ENCODE measurements around the gene VPS72. TPM values are rescaled to one million over a fixed set of nuclear protein-coding genes. Genes with fewer than 3 reads are reported as not detected.

The VPS72 gene
- total RNA-seq, 4 donors from 2014 or later: 62.2 to 95.8 (median 68.9) TPM

GRCh38 chr1:151166505-151166956, 23.5 kb downstream of the VPS72 start:
- Histone ChIP-seq H3K9me3 (no peaks in the 10 kb centered on the region), H3K36me3 (peaks cover 0 to 19% of the 10 kb centered on the region in 2 donors), H3K4me3 (peak overlapping the region; percentile 82 to 97 (median 84)), H3K4me1 (peaks cover 56 to 59% of the 10 kb centered on the region in 2 donors), H3K27ac (peak overlapping the region; percentile 91 to 99 (median 91)), H3K27me3 (no peaks in the 10 kb centered on the region)
- TF ChIP-seq POLR2A (IDR thresholded peaks at IDR 0.05): no peak
- no peak for TF ChIP-seq CTCF (IDR thresholded peaks at IDR 0.05 in 4 of 5, conservative IDR thresholded peaks at IDR 0.05 in 1 of 5)
- intact Hi-C loops (cut with DNase I; ENCODE audit: low total_unique reads): loop anchor here (1.0 kb wide), 1 partner anchor 24 kb away; the partner anchor contains the start of gene VPS72
- DNase-seq: peak in 1 of 2 donors; percentile 25
- peak in 1 of 2 donors; percentile 1 for ATAC-seq
- in situ Hi-C loops (cut with MboI; ENCODE audit: low sequenced_read_pairs in 4 of 4): no loop called here

- no peaks in the 10 kb centered on the region for H3K27me3 ChIP-seq
- ATAC-seq: peak; percentile 81 to 85
- H3K36me3 ChIP-seq: peaks cover 0 to 18% of the 10 kb centered on the region in 2 donors
- H3K4me3 ChIP-seq: peak within 1 kb of the TSS; percentile 82 to 97 (median 84)
- TF ChIP-seq POLR2A (IDR thresholded peaks at IDR 0.05): peak; percentile 43 to 63
- TF ChIP-seq CTCF (IDR thresholded peaks at IDR 0.05 in 4 of 5, conservative IDR thresholded peaks at IDR 0.05 in 1 of 5): peak in 3 of 5 experiments; percentile 11 to 69 (median 51)
- peak; percentile 97 to 98 for DNase-seq
- H3K27ac ChIP-seq: peak within 1 kb of the TSS; percentile 91 to 99 (median 91)
- intact Hi-C loops (cut with DNase I; ENCODE audit: low total_unique reads): loop anchor here (1.0 to 2.0 kb wide), 3 partner anchors 20 to 95 kb away; partner anchors contain the start of genes GABPB2, SEMA6C and VPS72
- in situ Hi-C loops (cut with MboI; ENCODE audit: low sequenced_read_pairs in 4 of 4): no loop called here
- H3K9me3 ChIP-seq: no peaks in the 10 kb centered on the region
- H3K4me1 ChIP-seq: peaks cover 50 to 54% of the 10 kb centered on the region in 2 donors
These were observed 24.1 kb downstream of the VPS72 start, which contains the start of the genes LYSMD1 and SCNM1 for GRCh38 chr1:151165738-151166504. Gene LYSMD1, minus strand, starts transcription at chr1:151165902. Its CDS starts 644 bp downstream, at chr1:151165258. Gene SCNM1, plus strand, starts transcription at chr1:151166144. Its CDS starts 9 bp downstream, at chr1:151166153.

- Histone ChIP-seq H3K27me3 (no peaks in the 10 kb centered on the region), H3K9me3 (no peaks in the 10 kb centered on the region), H3K4me3 (peak overlapping the region; percentile 82 to 97 (median 84)), H3K36me3 (peaks cover 0 to 17% of the 10 kb centered on the region in 2 donors), H3K4me1 (peaks cover 48 to 54% of the 10 kb centered on the region in 2 donors), H3K27ac (peak overlapping the region; percentile 91 to 99 (median 91))
- TF ChIP-seq CTCF (IDR thresholded peaks at IDR 0.05 in 4 of 5, conservative IDR thresholded peaks at IDR 0.05 in 1 of 5) (no peak), POLR2A (IDR thresholded peaks at IDR 0.05) (no peak)
- intact Hi-C loops (cut with DNase I; ENCODE audit: low total_unique reads): loop anchor here (1.0 to 2.0 kb wide), 2 partner anchors 19 to 95 kb away; partner anchors contain the start of genes GABPB2 and SEMA6C
- DNase-seq (peak; percentile 45 to 51), ATAC-seq (peak; percentile 5 to 28)
- in situ Hi-C loops (cut with MboI; ENCODE audit: low sequenced_read_pairs in 4 of 4): no loop called here
These were observed 24.7 kb downstream of the VPS72 start for GRCh38 chr1:151165281-151165737.

GRCh38 chr1:151164732-151165280, 25.2 kb downstream of the VPS72 start:
- DNase-seq (no peak), ATAC-seq (peak; percentile 1 to 2)
- H3K4me3 ChIP-seq: peak overlapping the region; percentile 82 to 97 (median 84)
- peak overlapping the region; percentile 91 to 99 (median 91) for H3K27ac ChIP-seq
- peaks cover 45 to 50% of the 10 kb centered on the region in 2 donors for H3K4me1 ChIP-seq
- no peak for TF ChIP-seq POLR2A (IDR thresholded peaks at IDR 0.05)
- no peak for TF ChIP-seq CTCF (IDR thresholded peaks at IDR 0.05 in 4 of 5, conservative IDR thresholded peaks at IDR 0.05 in 1 of 5)
- intact Hi-C loops (cut with DNase I; ENCODE audit: low total_unique reads): loop anchor here (1.0 to 2.0 kb wide), 2 partner anchors 19 to 94 kb away; partner anchors contain the start of genes GABPB2 and SEMA6C
- H3K36me3 ChIP-seq: peaks cover 0 to 17% of the 10 kb centered on the region in 2 donors
- no peaks in the 10 kb centered on the region for H3K27me3 ChIP-seq
- H3K9me3 ChIP-seq: no peaks in the 10 kb centered on the region
- in situ Hi-C loops (cut with MboI; ENCODE audit: low sequenced_read_pairs in 4 of 4): no loop called here
